ENCODE results near the gene PRKAG2.

The PRKAG2 gene

GRCh38 chr7:151550656-151551286 lies 326.1 kb downstream of the PRKAG2 start:
- no peak for DNase-seq (ENCODE audit: low read depth)
- no peak overlapping the region for H3K4me3 ChIP-seq (ENCODE audit: low read depth, low read length)
- TF ChIP-seq CTCF (IDR thresholded peaks at IDR 0.05; ENCODE audit: insufficient read depth, low read depth, low read length, missing control alignments) = no peak

GRCh38 chr7:151549644-151550043 lies 327.3 kb downstream of the PRKAG2 start:
- TF ChIP-seq CTCF (IDR thresholded peaks at IDR 0.05; ENCODE audit: insufficient read depth, low read depth, low read length, missing control alignments) = no peak
- H3K4me3 ChIP-seq (ENCODE audit: low read depth, low read length) = no peak overlapping the region
- no peak for DNase-seq (ENCODE audit: low read depth)

- no peak for DNase-seq (ENCODE audit: low read depth)
- no peak for TF ChIP-seq CTCF (IDR thresholded peaks at IDR 0.05; ENCODE audit: insufficient read depth, low read depth, low read length, missing control alignments)
These were observed 327.8 kb downstream of the PRKAG2 start for GRCh38 chr7:151549083-151549482.

GRCh38 chr7:151544183-151544582 lies 332.7 kb downstream of the PRKAG2 start:
- no peak for TF ChIP-seq CTCF (IDR thresholded peaks at IDR 0.05; ENCODE audit: insufficient read depth, low read depth, low read length, missing control alignments)
- DNase-seq (ENCODE audit: low read depth) = no peak
- H3K4me3 ChIP-seq (ENCODE audit: low read depth, low read length) = no peak overlapping the region

More at GRCh38 chr7:151549083-151549482, 327.8 kb downstream of the PRKAG2 start:
- no peak overlapping the region for H3K4me3 ChIP-seq (ENCODE audit: low read depth, low read length)

GRCh38 chr7:151542606-151543130 lies 334.2 kb downstream of the PRKAG2 start:
- no peak overlapping the region for H3K4me3 ChIP-seq (ENCODE audit: low read depth, low read length)
- no peak for TF ChIP-seq CTCF (IDR thresholded peaks at IDR 0.05; ENCODE audit: insufficient read depth, low read depth, low read length, missing control alignments)
- DNase-seq (ENCODE audit: low read depth) = no peak

- DNase-seq (ENCODE audit: low read depth) = no peak
- H3K4me3 ChIP-seq (ENCODE audit: low read depth, low read length) = no peak overlapping the region
- TF ChIP-seq CTCF (IDR thresholded peaks at IDR 0.05; ENCODE audit: insufficient read depth, low read depth, low read length, missing control alignments) = no peak
These were observed 335.0 kb downstream of the PRKAG2 start for GRCh38 chr7:151541709-151542499.
